GM19043 (cell line): ENCODE data around the gene ANKRD40.
"Not testable (repeated sequence)": the region's sequence is repeated elsewhere in the genome, so short reads cannot be mapped to it uniquely, and the experiment has no call there.

Experiments
- ATAC-seq: cut with Tn5 transposase; IDR thresholded peaks from one replicate; pipeline ENCODE4 v1.9.1; 2021; ENCODE audit warnings: low read depth; ENCODE audit not compliant: unreplicated experiment

The ANKRD40 gene

GRCh38 chr17:50687200-50688066, 20.3 kb downstream of the ANKRD40 start:
- no peak for ATAC-seq

GRCh38 chr17:50686494-50687199, 21.1 kb downstream of the ANKRD40 start:
- ATAC-seq, result no peak

- ATAC-seq, result no peak
Observed at GRCh38 chr17:50685691-50686493, 21.8 kb downstream of the ANKRD40 start.

- no peak for ATAC-seq
Observed at GRCh38 chr17:50685334-50685665, 22.4 kb downstream of the ANKRD40 start.

GRCh38 chr17:50684612-50685333, 22.9 kb downstream of the ANKRD40 start:
- no peak for ATAC-seq

GRCh38 chr17:50684288-50684611, 23.5 kb downstream of the ANKRD40 start:
- no peak for ATAC-seq

GRCh38 chr17:50683434-50684287, 24.1 kb downstream of the ANKRD40 start:
- no peak for ATAC-seq

- ATAC-seq, result no peak
Observed at GRCh38 chr17:50682938-50683337, 24.8 kb downstream of the ANKRD40 start.

GRCh38 chr17:50682441-50682840, 25.3 kb downstream of the ANKRD40 start:
- no peak for ATAC-seq

GRCh38 chr17:50681263-50682200, 26.2 kb downstream of the ANKRD40 start:
- ATAC-seq, result no peak

- not testable (repeated sequence) for ATAC-seq
Observed at GRCh38 chr17:50680543-50681262, 27.0 kb downstream of the ANKRD40 start.

- no peak for ATAC-seq
Observed at GRCh38 chr17:50680126-50680525, 27.6 kb downstream of the ANKRD40 start.

GRCh38 chr17:50679008-50679544, 28.6 kb downstream of the ANKRD40 start:
- ATAC-seq, result no peak

GRCh38 chr17:50677851-50678375, 29.8 kb downstream of the ANKRD40 start:
- ATAC-seq, result no peak

- ATAC-seq, result no peak
Observed at GRCh38 chr17:50676065-50676975, 31.4 kb downstream of the ANKRD40 start.

GRCh38 chr17:50675627-50676026, 32.1 kb downstream of the ANKRD40 start:
- no peak for ATAC-seq
